SJCRH30 (cell line): ENCODE measurements around the gene LSM4. TPM values are rescaled to one million over a fixed set of nuclear protein-coding genes. Genes with fewer than 3 reads are reported as not detected.

Experiments used
- DNase-seq, 2 experiments: peaks; one replicate each; pipeline ENCODE4 v3.0.0-alpha.2; 2015 to 2020
- H3K27ac ChIP-seq: fragments of 250-450 bp; sonication (Bioruptor Pico); 2 replicates; pipeline ENCODE4 v1.5.1; 2020; ENCODE audit warnings: mild to moderate bottlenecking, moderate library complexity
- H3K27me3 ChIP-seq: fragments of 250-450 bp; sonication (Bioruptor Pico); 2 replicates; pipeline ENCODE4 v1.5.1; 2020; ENCODE audit warnings: mild to moderate bottlenecking, moderate library complexity
- H3K36me3 ChIP-seq: fragments of 250-450 bp; sonication (Bioruptor Pico); 2 replicates; pipeline ENCODE4 v1.5.1; 2020; ENCODE audit warnings: mild to moderate bottlenecking, moderate library complexity
- H3K4me1 ChIP-seq: fragments of 250-450 bp; sonication (Bioruptor Pico); 2 replicates; pipeline ENCODE4 v1.5.1; 2020; ENCODE audit warnings: mild to moderate bottlenecking, moderate library complexity
- H3K4me3 ChIP-seq: fragments of 250-450 bp; sonication (Bioruptor Pico); 2 replicates; pipeline ENCODE4 v1.5.1; 2020; ENCODE audit warnings: mild to moderate bottlenecking, moderate library complexity
- H3K9me3 ChIP-seq: fragments of 250-450 bp; sonication (Bioruptor Pico); replicated peaks from 2 replicates; pipeline ENCODE4 v1.5.1; 2020; ENCODE audit warnings: mild to moderate bottlenecking, moderate library complexity
- total RNA-seq: library from RNA; depleted of rRNA; stranded (reverse); fragments of >200 nt; shearing (Covaris generic); gene quantifications from 2 replicates; pipeline ENCODE4 v1.2.3, GENCODE V29; 2014

Gene LSM4
- total RNA-seq, 1 experiment from 2014 or later, result 378 TPM

DNA sequence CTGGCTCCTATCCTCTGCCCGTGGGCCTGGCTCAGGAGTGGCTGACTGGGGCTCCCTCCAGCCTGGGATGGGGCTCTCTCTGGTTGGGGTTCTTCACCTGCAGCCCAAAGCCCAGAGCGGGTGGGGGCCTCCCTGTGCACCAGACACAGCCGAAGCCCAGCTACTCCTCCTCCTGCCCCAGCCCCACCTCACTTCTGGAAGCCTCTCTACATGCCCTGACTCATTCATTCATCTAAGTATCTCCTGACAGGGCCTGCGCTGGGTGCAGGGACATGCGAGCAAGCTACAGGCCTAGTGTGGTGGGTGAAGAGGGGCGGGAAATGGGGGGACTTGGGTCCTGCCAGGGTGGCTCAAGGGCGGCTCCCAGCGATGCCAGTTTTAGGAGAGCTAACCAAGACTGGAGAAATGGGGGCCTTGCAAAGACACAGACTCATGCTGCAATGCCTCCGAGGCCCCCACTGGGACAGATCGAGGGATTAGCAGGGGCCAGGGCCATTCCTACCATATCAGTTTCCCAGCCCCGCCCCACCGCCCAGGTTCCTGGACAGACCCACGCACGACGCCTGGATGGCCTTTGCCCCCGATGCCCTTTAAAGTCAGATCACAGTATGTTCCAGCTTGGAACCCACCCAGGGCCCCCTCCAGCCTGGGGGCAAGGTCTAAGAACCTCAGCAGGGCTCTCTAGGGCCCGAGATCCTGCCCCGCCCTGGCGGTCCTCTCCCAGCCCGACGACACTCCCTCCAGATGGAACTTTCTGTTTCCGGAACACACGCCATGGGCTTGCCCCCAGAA is 12.6 kb downstream of the LSM4 start:
- Histone ChIP-seq H3K27ac (no peak overlapping the region), H3K27me3 (no peaks in the 10 kb centered on the region), H3K4me3 (no peak overlapping the region), H3K36me3 (peaks cover 35% of the 10 kb centered on the region; the same call in 1 of the 2 replicates), H3K9me3 (no peaks in the 10 kb centered on the region), H3K4me1 (peaks cover 6% of the 10 kb centered on the region)
- no peak for DNase-seq

DNA sequence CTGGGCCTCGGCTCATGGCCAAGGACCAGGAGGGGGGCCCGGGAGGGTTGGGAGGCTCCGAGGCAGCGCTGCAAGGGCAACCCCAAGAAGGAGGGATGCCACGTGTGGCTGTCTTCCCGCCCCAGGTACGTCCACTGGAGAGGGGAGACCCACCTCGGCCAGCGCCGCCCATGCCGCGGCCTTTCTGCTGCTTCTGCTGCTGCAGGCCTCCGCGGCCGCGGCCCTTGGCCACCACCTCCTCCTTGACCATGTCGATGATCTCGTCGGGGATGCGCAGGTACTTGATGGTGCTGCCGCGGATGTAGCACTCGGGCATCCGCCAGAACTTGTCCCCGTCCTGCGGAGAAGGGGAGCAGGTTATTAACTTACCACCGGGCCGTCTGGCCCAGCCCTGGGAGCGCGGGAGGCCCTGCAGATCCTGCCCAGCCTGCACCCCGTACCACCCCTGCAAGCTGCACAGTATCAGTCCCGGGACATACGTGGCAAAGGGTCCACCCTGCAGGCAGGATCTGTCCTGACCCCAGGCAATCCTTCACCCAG is 13.3 kb downstream of the LSM4 start:
- Histone ChIP-seq H3K9me3 (no peaks in the 10 kb centered on the region), H3K27ac (no peak overlapping the region), H3K27me3 (no peaks in the 10 kb centered on the region), H3K4me1 (peaks cover 6% of the 10 kb centered on the region), H3K4me3 (no peak overlapping the region), H3K36me3 (peaks cover 34% of the 10 kb centered on the region; the same call in 1 of the 2 replicates)
- DNase-seq, result no peak

- DNase-seq, result no peak
- Histone ChIP-seq H3K36me3 (peaks cover 29% of the 10 kb centered on the region; the same call in 1 of the 2 replicates), H3K9me3 (no peaks in the 10 kb centered on the region), H3K4me1 (peaks cover 8% of the 10 kb centered on the region), H3K27me3 (no peaks in the 10 kb centered on the region), H3K27ac (no peak overlapping the region), H3K4me3 (no peak overlapping the region)
These were observed 13.9 kb downstream of the LSM4 start for GRCh38 chr19:18308948-18309325.

DNA sequence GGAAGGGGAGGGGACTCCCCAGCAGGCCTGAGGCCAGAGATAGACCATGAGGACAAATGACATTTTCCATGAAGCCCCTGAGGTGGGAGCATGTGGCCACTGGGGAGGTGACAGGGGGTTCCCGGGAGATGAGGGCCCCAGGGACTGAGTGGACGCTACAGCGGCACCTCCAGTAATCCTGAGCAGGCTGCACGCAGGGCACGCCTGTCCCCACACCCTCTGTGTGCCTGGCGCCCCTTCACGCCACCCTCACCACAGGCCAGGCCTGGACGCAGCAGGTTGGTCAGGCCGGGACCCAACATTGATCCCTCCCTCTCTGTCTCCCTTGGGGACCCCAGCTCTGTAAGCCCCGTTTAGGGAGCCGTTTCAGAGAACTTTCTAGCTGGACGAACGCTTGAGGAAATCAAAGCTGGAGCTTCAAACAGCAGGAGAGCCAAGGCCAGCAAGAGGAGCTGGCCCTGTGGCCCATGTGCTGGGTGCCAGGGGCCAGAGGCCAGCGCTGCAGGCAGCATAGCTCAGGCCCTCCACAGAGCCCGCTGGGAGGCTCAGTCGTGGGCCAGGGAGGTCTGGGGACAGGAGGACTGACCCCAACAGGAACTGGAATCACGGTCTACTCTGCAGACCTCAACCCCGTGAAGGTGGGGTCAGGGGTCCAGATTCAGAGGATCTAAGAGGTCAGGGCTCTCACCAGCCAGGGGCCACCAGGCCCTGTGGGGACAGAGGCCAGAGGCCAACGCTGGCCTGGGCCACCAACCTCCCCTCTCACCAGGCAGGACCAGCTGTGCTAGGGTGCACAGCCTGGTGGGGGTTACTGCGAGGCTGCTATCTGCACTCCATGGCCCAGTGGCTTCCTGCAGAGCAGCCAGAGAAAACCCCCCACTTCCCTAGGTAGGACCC is 14.6 kb downstream of the LSM4 start:
- no peaks in the 10 kb centered on the region for H3K9me3 ChIP-seq
- H3K27me3 ChIP-seq, result no peaks in the 10 kb centered on the region
- H3K27ac ChIP-seq, result no peak overlapping the region
- H3K4me1 ChIP-seq, result peaks cover 14% of the 10 kb centered on the region
- DNase-seq, result no peak
- H3K4me3 ChIP-seq, result no peak overlapping the region
- H3K36me3 ChIP-seq, result peaks cover 22% of the 10 kb centered on the region; the same call in 1 of the 2 replicates

DNA sequence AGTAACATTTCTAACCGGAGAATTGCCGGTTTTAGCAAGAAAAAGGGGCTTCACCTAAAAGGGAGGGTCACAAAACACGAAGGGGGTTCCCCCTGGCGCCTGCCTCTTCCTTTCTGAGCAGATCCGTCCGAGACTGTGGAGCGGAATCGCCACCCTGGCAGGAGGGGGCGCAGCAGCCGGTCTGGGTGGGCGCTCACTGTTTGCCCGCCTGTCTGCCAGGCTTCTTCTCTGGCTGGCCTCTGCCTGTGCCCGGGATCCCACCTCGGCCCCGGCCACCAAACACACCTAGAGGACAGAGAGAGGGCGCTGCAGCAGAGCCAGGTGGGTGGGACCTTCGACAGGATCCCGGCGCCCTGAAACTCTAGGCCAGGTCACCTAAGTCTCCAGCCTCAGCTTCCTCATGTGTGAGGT is 15.6 kb downstream of the LSM4 start:
- no peaks in the 10 kb centered on the region for H3K9me3 ChIP-seq
- no peaks in the 10 kb centered on the region for H3K27me3 ChIP-seq
- H3K4me3 ChIP-seq, result no peak overlapping the region
- H3K36me3 ChIP-seq, result peaks cover 16% of the 10 kb centered on the region; the same call in 1 of the 2 replicates
- no peak for DNase-seq
- H3K4me1 ChIP-seq, result peaks cover 17% of the 10 kb centered on the region
- no peak overlapping the region for H3K27ac ChIP-seq

DNA sequence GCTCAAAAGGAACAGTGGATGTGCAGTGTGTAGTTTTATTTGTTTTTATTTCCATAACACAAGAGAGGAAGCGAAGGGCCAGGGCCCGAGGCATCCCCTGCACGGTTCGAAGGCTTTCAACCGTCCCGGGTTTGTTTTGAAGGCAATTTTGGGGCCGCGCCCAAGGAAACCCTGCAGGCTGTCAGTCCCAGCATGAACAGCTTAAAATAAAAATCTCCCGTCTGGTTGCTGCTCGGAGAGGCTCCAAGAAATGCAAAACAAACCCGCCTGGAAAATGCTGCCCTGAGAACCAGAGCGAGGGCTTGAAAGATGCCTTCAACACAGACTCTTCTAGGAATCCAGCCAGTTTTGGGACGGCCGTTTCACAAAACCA is 16.0 kb downstream of the LSM4 start:
- Histone ChIP-seq H3K9me3 (no peaks in the 10 kb centered on the region), H3K4me1 (peaks cover 17% of the 10 kb centered on the region), H3K27me3 (no peaks in the 10 kb centered on the region), H3K27ac (no peak overlapping the region), H3K36me3 (peaks cover 12% of the 10 kb centered on the region; the same call in 1 of the 2 replicates), H3K4me3 (no peak overlapping the region)
- DNase-seq, result no peak

GRCh38 chr19:18306209-18306887 is 16.5 kb downstream of the LSM4 start:
- Histone ChIP-seq H3K4me1 (peaks cover 17% of the 10 kb centered on the region), H3K9me3 (no peaks in the 10 kb centered on the region), H3K36me3 (peaks cover 9% of the 10 kb centered on the region; the same call in 1 of the 2 replicates), H3K27me3 (no peaks in the 10 kb centered on the region), H3K4me3 (no peak overlapping the region), H3K27ac (no peak overlapping the region)
- no peak for DNase-seq

GRCh38 chr19:18304458-18305310 is 18.2 kb downstream of the LSM4 start:
- Histone ChIP-seq H3K4me1 (peaks cover 20% of the 10 kb centered on the region), H3K27me3 (no peaks in the 10 kb centered on the region), H3K4me3 (peak overlapping the region; percentile 44), H3K36me3 (peaks cover 4% of the 10 kb centered on the region; the same call in 1 of the 2 replicates), H3K27ac (peak overlapping the region; percentile 85), H3K9me3 (no peaks in the 10 kb centered on the region)
- DNase-seq, result peak; percentile 85

GRCh38 chr19:18304208-18304457 is 18.7 kb downstream of the LSM4 start:
- Histone ChIP-seq H3K9me3 (no peaks in the 10 kb centered on the region), H3K27ac (peak overlapping the region; percentile 85; the same call in 1 of the 2 replicates), H3K4me1 (peaks cover 20% of the 10 kb centered on the region), H3K4me3 (peak overlapping the region; percentile 44), H3K36me3 (peaks cover 4% of the 10 kb centered on the region; the same call in 1 of the 2 replicates), H3K27me3 (no peaks in the 10 kb centered on the region)
- DNase-seq, result no peak

GRCh38 chr19:18301718-18302111 is 21.2 kb downstream of the LSM4 start:
- DNase-seq, result no peak
- H3K4me3 ChIP-seq, result no peak overlapping the region
- H3K27me3 ChIP-seq, result no peaks in the 10 kb centered on the region
- peaks cover 20% of the 10 kb centered on the region for H3K4me1 ChIP-seq
- H3K27ac ChIP-seq, result no peak overlapping the region
- no peaks in the 10 kb centered on the region for H3K9me3 ChIP-seq
- H3K36me3 ChIP-seq, result no peaks in the 10 kb centered on the region; the same call in 1 of the 2 replicates

DNA sequence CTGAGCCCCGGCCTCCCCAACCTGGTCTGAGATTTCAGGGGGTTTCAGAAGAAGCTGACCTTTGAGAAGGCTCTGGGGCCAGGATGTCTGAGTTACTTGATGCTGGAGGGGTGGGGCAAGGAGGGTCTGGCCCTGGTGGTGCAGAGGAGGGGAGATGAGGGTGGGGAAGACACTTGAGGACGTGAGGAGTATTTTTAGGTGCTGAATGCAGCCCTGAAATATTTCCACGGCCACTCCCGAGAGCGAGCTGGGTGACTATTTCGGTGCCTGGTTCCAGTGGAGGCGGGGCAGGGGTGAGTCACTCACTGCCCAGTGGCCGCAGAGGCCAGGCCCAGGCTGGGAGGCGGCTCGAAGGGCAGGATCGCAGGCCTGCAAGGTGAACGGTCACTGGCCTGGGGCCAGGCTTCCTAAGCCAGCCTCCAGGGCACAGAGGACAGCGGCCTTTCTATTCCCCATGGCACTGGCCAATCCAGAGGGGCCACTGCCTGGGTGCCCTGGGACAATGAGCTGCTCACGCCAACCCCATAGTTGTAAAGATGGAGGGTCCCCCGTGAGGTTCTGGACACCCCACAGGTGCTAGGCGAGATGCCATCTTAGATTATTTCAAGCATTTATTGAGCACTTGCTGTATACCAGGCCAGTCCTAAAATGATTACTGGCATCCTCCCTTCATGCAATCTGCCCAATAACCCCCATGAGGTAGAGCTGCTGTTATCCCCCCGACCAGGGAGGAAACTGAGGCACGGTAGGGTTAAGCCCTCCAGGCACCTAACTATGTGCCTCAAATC is 21.8 kb downstream of the LSM4 start:
- Histone ChIP-seq H3K4me3 (no peak overlapping the region), H3K4me1 (peaks cover 20% of the 10 kb centered on the region), H3K27ac (no peak overlapping the region), H3K27me3 (no peaks in the 10 kb centered on the region), H3K9me3 (no peaks in the 10 kb centered on the region), H3K36me3 (no peaks in the 10 kb centered on the region)
- DNase-seq, result peak; percentile 39 to 43

DNA sequence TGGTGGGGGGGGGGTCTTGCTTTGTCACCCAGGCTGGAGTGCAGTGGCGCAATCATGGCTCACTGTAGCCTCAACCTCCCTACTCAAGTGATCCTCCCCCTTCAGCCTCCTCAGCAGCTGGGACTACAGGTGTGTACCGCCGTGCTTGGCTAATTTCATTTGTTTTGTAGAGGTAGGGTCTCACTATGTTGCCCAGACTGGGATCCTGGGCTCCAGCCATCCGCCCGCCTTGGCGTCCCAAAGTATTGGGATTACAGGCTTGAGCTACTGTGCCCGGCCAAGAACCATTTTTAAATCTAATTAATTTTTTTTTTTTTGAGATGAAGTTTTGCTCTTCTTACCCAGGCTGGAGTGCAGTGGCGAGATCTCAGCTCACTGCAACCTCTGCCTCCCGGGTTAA is 23.2 kb downstream of the LSM4 start:
- no peak for DNase-seq
- Histone ChIP-seq H3K27ac (no peak overlapping the region), H3K36me3 (no peaks in the 10 kb centered on the region), H3K4me1 (peaks cover 14% of the 10 kb centered on the region; the same call in 1 of the 2 replicates), H3K4me3 (no peak overlapping the region), H3K9me3 (no peaks in the 10 kb centered on the region), H3K27me3 (no peaks in the 10 kb centered on the region)

DNA sequence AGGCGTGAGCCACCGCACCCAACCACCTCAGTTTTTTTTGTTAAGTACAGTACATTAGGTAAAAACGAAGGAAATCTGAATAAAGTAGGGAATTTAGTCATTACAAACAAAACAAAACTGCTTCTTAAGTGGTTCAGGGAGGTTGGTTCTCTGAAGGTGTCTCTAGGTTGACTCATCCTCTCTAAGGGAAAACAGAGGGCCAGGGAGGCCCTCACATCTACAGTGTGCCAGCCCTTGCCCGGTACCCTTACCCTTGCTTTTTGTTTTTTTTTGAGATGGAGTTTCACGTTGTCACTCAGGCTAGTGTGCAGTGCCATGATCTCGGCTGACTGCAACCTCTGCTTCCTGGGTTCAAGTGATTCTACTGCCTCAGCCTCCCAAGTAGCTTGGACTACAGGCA is 24.3 kb downstream of the LSM4 start:
- peaks cover 8% of the 10 kb centered on the region; the same call in 1 of the 2 replicates for H3K4me1 ChIP-seq
- no peaks in the 10 kb centered on the region for H3K27me3 ChIP-seq
- no peak overlapping the region for H3K27ac ChIP-seq
- H3K9me3 ChIP-seq, result no peaks in the 10 kb centered on the region
- no peak overlapping the region for H3K4me3 ChIP-seq
- no peaks in the 10 kb centered on the region for H3K36me3 ChIP-seq
- no peak for DNase-seq
